HG02885 (cell line): Measurements from ENCODE around the gene ARHGAP5.

Source experiments
- ATAC-seq: cut with Tn5 transposase; IDR thresholded peaks from one replicate; pipeline ENCODE4 v1.9.1; 2021; ENCODE audit warnings: mild to moderate bottlenecking; ENCODE audit not compliant: unreplicated experiment, poor library complexity

Gene ARHGAP5

GRCh38 chr14:32166924-32167323 is 89.8 kb downstream of the ARHGAP5 start:
- no peak for ATAC-seq

DNA sequence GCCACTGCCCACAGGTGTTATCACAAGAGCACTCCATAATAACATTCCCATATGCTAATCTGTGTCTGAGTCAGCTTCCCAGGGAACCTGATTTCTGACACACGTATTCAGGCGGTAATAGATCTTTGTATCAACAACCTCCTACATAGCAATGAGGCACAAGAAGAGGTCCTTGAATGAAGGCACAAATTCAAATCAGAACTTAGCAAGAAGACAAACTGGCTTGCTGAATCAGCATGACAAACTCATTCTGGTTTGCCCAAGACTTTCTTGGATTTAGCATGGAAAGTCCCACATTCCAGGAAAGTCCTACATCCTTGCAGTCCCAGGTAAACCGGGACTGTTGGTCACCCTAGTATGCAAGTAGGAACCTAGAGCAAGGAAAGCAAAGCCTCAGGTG is 90.8 kb downstream of the ARHGAP5 start:
- no peak for ATAC-seq

DNA sequence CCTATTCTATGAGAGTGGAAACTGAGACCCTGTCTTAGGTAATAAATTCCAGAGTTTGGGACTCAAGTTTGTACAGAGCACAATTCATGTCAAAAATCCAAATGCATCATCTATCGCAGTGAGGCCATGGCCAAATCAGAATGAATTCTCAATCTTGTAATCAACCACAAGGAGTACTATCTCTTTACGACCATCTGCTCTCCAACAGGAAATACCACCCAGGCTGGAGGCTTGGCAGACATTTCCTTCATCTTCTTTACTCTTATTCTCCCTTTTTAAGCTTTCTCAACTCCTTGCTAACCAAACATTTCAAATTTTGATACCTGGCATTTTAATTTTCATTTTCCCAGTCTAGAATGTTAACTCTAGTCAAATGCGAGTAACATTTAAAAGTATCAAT is 92.1 kb downstream of the ARHGAP5 start:
- no peak for ATAC-seq

- ATAC-seq, result no peak
Measured at GRCh38 chr14:32171469-32171868, 94.4 kb downstream of the ARHGAP5 start.

DNA sequence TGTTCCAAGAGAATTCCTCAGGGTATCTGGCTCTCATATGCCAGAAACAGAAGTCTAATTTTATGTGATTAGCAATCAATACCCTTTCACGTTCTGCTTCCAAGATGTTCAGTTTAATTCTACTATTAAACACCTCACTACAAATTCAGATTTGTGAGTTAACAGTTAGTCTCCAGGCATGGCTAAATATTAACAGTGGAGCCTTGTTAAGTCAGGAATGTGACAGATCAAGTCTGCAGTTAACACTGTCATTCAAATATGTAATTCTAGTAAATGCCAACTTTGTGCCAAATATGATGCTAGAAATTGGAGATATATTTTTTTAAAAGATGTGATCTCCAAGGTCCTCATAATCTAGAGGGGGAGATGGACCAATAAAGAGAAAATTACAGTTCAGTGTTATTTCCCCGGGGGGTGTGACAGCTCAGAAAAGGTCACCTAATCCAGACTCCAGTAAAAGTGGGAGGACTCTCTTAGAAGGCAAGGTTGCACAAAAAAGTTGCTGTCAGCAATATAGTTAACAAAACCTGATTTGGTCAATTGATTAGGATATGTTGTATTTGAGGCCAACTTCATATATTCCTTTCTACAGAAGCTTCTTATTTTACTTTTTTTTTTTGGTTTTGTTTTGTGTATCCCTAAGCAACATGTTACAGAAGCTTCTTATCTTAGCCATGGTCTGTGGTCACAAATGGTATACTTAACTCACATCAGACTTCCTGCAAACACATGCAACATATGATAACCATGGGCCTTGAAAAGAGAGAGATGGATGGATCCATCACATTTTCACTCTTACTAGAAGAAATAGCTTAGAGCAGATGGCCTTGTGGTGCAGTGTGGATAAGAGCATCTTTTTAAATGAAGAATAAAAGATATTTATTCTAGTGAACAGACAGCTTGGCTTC is 106.3 kb downstream of the ARHGAP5 start:
- no peak for ATAC-seq

DNA sequence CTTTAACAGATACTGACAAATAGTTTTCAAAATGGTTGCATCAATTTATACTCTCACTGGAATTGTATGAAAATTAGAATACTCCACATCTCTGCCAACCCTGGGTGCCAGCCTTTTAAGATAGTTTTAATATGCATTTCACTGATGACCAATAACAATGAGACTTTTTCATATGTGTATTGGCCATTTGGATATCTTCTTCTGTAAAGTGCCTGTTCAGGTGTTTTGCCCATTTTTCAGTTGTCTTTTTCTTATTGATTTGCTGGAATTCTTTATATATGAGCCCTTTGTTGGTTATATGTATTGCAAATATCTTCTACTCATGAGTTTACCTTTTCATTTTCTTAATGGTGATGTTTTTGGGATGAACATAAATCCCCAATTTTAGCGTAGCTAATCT is 108.0 kb downstream of the ARHGAP5 start:
- no peak for ATAC-seq

GRCh38 chr14:32186248-32186647 is 109.1 kb downstream of the ARHGAP5 start:
- ATAC-seq, result peak; percentile 81

- no peak for ATAC-seq
Measured at GRCh38 chr14:32189811-32190210, 112.7 kb downstream of the ARHGAP5 start.

DNA sequence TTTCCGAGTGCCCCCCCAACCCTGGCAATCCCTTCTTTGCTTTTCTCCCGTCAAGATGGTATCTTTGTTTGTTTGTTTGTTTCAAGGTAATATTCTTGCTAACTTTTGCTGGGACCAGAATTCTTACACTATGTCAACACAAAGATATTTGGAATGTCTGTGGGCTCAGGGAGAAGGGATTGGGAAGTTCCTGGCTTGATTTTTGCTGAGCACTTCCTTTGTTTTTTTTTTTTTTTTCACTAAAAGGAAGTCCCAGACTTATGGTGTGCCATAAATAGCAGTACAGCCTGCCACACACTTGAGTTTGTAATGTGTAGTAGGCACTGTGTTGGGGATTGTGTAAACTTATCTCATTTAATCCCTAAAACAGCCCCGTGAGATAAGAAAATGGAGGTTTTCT is 113.6 kb downstream of the ARHGAP5 start:
- ATAC-seq, result no peak

DNA sequence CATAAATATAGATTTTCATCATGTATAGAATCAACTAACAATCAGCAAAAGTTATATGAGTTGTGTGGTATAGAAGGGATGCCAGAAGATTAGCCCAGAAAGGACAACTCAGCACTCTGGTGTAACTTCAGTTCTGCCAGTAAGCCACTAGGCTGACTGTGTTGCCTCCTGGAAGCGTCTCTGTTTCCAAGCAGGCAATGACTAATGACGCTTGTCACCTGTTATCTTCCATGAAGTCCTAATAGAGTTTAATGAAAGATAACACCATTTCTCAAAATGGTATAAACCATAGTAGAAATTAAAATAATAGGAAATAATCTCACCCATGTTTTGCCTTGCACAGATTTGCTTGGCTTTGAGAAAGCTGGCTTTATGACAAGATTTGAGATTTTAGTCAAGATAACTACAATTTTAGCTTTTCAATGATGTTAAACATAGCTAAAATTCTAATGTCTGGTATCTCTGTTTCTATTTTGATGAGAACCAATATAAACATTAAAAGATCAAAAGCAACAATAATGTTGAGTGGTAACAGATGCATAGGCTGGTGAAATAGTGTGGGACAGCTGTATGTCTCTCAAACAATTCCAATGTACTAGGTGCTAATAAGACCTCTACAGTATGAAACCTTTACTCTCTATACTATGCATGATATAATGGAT is 115.7 kb downstream of the ARHGAP5 start:
- no peak for ATAC-seq

- ATAC-seq, result no peak
Measured at GRCh38 chr14:32193532-32193931, 116.4 kb downstream of the ARHGAP5 start.

- no peak for ATAC-seq
Measured at GRCh38 chr14:32195636-32196035, 118.5 kb downstream of the ARHGAP5 start.

DNA sequence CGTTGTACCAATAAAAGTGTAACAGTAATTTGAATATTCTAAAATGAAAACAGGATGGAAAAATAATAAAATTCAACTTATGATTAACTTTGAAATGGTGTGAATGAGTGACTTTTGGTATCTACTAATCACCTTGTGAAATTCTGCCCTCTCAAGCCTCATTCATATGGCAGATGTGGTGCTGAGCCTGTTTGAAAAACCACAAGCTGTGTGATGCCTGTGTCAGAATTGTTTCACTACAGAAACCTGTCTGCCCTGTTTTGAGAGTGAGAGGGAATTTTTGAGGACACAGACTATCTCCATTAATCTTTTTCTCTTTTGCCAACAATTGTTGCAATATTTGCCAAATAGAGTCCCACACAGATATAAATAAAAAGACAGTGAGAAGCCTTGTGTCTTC is 120.8 kb downstream of the ARHGAP5 start:
- ATAC-seq, result no peak

DNA sequence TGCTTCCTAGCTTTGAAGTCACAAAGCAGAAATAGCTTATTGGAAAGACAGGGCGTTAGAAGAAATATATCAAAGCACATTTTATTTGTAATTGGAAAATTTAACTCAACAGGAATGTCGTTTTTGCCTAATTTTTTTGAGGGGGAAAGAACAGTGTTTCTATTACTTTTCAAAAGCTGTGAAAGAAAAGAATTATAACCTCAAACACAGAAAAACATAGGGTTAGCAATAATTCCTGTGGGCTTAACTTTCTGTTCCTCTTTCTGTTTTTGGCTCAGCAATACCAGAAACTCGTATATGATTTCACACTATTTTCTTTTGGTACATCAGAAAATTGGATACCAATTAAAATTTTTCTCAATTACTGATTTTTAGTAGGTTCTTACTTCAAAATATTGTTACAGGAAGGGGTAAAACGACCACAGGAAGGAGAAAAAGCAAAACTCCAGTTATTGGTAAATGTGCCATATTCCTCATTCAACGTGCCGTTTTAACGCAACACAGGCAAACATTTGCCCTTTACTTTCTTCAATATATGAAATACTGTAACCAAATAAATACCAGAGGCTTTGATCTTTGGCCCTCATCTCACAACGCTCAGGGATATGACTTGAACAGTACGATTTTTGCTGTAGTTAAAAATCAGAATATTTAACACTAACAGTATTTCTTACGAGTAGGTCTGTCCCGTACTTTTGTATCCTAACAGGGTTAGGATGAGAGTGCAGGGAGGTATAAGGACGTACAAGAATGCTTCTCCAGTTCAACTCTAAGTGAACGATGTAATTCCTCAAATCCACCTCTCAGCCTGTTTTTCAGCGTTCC is 123.5 kb downstream of the ARHGAP5 start:
- ATAC-seq, result peak; percentile 28

- peak; percentile 64 for ATAC-seq
Measured at GRCh38 chr14:32201193-32201815, 124.2 kb downstream of the ARHGAP5 start.

DNA sequence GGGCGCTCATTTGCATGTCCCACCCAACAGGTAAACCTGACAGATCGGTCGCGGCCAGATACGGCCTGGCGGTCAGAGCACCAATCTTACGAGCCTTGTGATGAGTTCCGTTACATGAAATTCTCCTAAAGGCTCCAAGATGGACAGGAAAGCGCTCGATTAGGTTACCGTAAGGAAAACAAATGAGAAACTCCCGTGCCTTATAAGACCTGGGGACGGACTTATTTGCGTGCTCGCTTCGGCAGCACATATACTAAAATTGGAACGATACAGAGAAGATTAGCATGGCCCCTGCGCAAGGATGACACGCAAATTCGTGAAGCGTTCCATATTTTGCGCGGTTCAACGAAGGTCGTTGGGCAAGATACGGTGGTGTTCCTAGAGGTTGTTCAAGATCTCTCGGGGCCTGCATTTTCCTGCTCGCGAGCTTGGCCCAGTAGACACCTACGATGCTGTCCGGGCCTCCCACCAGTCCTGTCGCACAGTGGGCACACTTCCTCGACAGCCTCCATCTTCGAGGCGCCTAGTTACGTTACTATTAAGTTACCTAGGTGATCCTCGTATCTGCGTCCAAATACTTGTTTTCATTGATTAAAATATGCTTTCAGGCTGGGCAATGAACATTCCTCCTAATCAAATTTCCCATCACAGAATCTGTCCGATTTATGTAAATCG is 124.8 kb downstream of the ARHGAP5 start, which contains the start of gene RNU6-7:
Gene RNU6-7 (plus strand): TSS at position 230 of the 675 bp plus-strand sequence.
- no peak for ATAC-seq

GRCh38 chr14:32202491-32202997 is 125.4 kb downstream of the ARHGAP5 start:
- ATAC-seq, result no peak

DNA sequence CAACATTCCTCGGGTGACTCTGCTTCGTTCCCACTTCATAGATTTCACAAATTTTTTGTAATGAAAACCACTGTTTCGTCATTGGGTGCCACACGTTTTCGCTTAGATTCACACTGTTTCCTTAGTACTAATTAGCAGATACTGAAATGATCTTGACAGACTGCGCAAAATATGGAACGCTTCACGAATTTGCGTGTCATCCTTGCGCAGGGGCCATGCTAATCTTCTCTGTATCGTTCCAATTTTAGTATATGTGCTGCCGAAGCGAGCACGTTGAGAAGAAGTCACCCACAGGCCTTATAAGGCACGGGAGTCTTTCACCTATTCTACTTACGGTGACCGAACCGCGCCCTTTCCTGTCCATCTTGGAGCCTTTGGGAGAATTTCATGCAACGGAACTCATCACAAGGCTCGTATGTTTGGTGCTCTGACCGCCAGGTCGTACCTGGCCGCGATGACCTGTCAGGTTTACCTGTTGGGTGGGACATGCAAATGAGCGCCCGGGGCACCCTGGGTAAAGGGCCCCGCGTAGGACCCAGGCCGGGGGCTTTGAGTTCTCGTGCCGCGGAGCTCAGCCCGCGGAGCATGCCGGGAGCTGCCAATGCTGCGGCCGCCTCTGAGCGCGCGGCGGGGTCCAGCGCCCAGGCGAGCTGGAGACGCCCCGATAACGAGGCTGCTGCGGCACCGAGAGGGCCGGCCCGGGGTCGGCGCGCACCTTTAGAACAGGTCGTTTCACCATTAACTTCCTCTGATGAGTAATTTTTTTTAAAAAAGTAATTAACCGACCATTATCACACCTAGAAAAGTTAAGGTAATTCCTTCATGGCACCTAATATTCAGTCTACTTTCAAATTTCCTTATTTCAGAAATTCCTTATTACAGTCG is 126.1 kb downstream of the ARHGAP5 start, which contains the start of gene RNU6-8:
Gene RNU6-8 (minus strand): TSS at position 272 of the 885 bp plus-strand sequence.
- ATAC-seq, result peak; percentile 70
